Measurements from ENCODE around the gene KRI1. TPM values are rescaled to one million over a fixed set of nuclear protein-coding genes. Genes with fewer than 3 reads are reported as not detected.
A peak's percentile ranks its signal among the peaks of the same experiment; 100 is the strongest.

Gene KRI1
- total and polyA plus RNA-seq, 2 experiments from 2014 or later = 23.8 to 43.2 TPM

DNA sequence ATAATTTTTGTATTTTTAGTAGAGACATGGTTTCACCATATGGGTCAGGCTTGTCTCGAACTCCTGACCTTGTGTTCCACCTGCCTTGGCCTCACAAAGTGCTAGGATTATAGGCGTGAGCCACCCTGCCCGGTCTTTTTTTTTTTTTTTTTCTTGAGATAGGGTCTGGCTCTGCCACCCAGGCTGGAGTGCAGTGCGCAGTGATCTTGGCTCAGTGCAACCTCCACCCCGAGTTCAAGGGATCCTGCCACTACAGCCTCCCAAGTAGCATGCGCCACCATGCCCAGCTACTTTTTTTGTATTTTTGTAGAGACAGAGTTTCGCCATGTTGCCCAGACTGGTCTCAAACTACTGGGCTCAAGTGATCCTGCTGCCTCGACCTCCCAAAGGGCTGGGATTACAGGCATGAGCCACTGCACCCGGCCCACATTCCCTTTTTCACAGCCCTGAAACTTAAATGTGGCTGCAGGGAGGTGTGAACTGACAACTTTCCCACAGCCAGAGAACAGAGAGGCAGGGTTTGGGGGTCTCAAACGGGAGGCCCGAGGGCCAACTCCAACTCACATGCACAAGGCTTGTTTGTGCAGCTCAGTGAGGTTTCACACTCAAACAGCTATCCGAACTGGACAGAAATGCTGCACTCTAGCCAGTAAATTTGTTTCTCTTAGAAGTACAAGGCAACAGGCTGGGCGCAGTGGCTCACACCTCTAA lies 44.2 kb downstream of the KRI1 start:
- H3K27me3 Mint-ChIP-seq (ENCODE audit: insufficient read depth, low read depth, poor library complexity) = peaks cover 27% of the 10 kb centered on the region

More for the DNA sequence above, 44.2 kb downstream of the KRI1 start:
- TF ChIP-seq EZH2phosphoT487 (IDR thresholded peaks at IDR 0.05; ENCODE audit: unreplicated experiment) (no peak), POLR2AphosphoS5 (IDR thresholded peaks at IDR 0.05; ENCODE audit: low read depth) (no peak), NANOG (IDR thresholded peaks at IDR 0.05; ENCODE audit: borderline replicate concordance) (no peak), EZH2 (IDR thresholded peaks at IDR 0.05; ENCODE audit: low read depth, unreplicated experiment) (no peak), JUNB (IDR thresholded peaks at IDR 0.05; ENCODE audit: unreplicated experiment) (no peak), ZNF331 (CRISPR knock-in tag; IDR thresholded peaks at IDR 0.05; ENCODE audit: low read depth) (no peak), CREB1 (CRISPR knock-in tag; IDR thresholded peaks at IDR 0.05; ENCODE audit: low read depth) (no peak), STAT1 (IDR thresholded peaks at IDR 0.05; ENCODE audit: unreplicated experiment) (no peak), ZNF114 (CRISPR knock-in tag; IDR thresholded peaks at IDR 0.05) (no peak)
- TF ChIP-seq, protein P1, sequence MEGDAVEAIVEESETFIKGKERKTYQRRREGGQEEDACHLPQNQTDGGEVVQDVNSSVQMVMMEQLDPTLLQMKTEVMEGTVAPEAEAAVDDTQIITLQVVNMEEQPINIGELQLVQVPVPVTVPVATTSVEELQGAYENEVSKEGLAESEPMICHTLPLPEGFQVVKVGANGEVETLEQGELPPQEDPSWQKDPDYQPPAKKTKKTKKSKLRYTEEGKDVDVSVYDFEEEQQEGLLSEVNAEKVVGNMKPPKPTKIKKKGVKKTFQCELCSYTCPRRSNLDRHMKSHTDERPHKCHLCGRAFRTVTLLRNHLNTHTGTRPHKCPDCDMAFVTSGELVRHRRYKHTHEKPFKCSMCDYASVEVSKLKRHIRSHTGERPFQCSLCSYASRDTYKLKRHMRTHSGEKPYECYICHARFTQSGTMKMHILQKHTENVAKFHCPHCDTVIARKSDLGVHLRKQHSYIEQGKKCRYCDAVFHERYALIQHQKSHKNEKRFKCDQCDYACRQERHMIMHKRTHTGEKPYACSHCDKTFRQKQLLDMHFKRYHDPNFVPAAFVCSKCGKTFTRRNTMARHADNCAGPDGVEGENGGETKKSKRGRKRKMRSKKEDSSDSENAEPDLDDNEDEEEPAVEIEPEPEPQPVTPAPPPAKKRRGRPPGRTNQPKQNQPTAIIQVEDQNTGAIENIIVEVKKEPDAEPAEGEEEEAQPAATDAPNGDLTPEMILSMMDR (conservative IDR thresholded peaks at IDR 0.05; ENCODE audit: low read depth in 2 of 2) = no peak
- TF ChIP-seq, protein P2, sequence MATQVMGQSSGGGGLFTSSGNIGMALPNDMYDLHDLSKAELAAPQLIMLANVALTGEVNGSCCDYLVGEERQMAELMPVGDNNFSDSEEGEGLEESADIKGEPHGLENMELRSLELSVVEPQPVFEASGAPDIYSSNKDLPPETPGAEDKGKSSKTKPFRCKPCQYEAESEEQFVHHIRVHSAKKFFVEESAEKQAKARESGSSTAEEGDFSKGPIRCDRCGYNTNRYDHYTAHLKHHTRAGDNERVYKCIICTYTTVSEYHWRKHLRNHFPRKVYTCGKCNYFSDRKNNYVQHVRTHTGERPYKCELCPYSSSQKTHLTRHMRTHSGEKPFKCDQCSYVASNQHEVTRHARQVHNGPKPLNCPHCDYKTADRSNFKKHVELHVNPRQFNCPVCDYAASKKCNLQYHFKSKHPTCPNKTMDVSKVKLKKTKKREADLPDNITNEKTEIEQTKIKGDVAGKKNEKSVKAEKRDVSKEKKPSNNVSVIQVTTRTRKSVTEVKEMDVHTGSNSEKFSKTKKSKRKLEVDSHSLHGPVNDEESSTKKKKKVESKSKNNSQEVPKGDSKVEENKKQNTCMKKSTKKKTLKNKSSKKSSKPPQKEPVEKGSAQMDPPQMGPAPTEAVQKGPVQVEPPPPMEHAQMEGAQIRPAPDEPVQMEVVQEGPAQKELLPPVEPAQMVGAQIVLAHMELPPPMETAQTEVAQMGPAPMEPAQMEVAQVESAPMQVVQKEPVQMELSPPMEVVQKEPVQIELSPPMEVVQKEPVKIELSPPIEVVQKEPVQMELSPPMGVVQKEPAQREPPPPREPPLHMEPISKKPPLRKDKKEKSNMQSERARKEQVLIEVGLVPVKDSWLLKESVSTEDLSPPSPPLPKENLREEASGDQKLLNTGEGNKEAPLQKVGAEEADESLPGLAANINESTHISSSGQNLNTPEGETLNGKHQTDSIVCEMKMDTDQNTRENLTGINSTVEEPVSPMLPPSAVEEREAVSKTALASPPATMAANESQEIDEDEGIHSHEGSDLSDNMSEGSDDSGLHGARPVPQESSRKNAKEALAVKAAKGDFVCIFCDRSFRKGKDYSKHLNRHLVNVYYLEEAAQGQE (IDR thresholded peaks at IDR 0.05; ENCODE audit: unreplicated experiment) = no peak
- TF ChIP-seq, protein P3, sequence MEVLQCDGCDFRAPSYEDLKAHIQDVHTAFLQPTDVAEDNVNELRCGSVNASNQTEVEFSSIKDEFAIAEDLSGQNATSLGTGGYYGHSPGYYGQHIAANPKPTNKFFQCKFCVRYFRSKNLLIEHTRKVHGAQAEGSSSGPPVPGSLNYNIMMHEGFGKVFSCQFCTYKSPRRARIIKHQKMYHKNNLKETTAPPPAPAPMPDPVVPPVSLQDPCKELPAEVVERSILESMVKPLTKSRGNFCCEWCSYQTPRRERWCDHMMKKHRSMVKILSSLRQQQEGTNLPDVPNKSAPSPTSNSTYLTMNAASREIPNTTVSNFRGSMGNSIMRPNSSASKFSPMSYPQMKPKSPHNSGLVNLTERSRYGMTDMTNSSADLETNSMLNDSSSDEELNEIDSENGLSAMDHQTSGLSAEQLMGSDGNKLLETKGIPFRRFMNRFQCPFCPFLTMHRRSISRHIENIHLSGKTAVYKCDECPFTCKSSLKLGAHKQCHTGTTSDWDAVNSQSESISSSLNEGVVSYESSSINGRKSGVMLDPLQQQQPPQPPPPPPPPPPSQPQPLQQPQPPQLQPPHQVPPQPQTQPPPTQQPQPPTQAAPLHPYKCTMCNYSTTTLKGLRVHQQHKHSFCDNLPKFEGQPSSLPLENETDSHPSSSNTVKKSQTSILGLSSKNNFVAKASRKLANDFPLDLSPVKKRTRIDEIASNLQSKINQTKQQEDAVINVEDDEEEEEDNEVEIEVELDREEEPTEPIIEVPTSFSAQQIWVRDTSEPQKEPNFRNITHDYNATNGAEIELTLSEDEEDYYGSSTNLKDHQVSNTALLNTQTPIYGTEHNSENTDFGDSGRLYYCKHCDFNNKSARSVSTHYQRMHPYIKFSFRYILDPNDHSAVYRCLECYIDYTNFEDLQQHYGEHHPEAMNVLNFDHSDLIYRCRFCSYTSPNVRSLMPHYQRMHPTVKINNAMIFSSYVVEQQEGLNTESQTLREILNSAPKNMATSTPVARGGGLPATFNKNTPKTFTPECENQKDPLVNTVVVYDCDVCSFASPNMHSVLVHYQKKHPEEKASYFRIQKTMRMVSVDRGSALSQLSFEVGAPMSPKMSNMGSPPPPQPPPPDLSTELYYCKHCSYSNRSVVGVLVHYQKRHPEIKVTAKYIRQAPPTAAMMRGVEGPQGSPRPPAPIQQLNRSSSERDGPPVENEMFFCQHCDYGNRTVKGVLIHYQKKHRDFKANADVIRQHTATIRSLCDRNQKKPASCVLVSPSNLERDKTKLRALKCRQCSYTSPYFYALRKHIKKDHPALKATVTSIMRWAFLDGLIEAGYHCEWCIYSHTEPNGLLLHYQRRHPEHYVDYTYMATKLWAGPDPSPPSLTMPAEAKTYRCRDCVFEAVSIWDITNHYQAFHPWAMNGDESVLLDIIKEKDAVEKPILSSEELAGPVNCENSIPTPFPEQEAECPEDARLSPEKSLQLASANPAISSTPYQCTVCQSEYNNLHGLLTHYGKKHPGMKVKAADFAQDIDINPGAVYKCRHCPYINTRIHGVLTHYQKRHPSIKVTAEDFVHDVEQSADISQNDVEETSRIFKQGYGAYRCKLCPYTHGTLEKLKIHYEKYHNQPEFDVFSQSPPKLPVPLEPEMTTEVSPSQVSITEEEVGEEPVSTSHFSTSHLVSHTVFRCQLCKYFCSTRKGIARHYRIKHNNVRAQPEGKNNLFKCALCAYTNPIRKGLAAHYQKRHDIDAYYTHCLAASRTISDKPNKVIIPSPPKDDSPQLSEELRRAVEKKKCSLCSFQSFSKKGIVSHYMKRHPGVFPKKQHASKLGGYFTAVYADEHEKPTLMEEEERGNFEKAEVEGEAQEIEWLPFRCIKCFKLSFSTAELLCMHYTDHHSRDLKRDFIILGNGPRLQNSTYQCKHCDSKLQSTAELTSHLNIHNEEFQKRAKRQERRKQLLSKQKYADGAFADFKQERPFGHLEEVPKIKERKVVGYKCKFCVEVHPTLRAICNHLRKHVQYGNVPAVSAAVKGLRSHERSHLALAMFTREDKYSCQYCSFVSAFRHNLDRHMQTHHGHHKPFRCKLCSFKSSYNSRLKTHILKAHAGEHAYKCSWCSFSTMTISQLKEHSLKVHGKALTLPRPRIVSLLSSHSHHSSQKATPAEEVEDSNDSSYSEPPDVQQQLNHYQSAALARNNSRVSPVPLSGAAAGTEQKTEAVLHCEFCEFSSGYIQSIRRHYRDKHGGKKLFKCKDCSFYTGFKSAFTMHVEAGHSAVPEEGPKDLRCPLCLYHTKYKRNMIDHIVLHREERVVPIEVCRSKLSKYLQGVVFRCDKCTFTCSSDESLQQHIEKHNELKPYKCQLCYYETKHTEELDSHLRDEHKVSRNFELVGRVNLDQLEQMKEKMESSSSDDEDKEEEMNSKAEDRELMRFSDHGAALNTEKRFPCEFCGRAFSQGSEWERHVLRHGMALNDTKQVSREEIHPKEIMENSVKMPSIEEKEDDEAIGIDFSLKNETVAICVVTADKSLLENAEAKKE (CRISPR knock-in tag; IDR thresholded peaks at IDR 0.05) = no peak
- TF ChIP-seq, protein P4, sequence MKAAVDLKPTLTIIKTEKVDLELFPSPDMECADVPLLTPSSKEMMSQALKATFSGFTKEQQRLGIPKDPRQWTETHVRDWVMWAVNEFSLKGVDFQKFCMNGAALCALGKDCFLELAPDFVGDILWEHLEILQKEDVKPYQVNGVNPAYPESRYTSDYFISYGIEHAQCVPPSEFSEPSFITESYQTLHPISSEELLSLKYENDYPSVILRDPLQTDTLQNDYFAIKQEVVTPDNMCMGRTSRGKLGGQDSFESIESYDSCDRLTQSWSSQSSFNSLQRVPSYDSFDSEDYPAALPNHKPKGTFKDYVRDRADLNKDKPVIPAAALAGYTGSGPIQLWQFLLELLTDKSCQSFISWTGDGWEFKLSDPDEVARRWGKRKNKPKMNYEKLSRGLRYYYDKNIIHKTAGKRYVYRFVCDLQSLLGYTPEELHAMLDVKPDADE (IDR thresholded peaks at IDR 0.05) = no peak
- Histone ChIP-seq H3K27ac (ENCODE audit: low read depth) (no peak overlapping the region), H3K36me3 (ENCODE audit: insufficient read depth) (no peaks in the 10 kb centered on the region), H3K9me2 (ENCODE audit: insufficient read depth) (no peaks in the 10 kb centered on the region), H3K4me2 (no peak overlapping the region), H3F3A (replicated peaks; ENCODE audit: low read depth) (peaks cover 11% of the 10 kb centered on the region; the same call in 1 of the 2 replicates), H3K4me3 (no peak overlapping the region), H2AFZ (peak overlapping the region; percentile 63; the same call in 1 of the 2 replicates), H4K20me1 (replicated peaks; ENCODE audit: insufficient read depth) (no peaks in the 10 kb centered on the region), H3K4me1 (ENCODE audit: insufficient read depth) (peaks cover 10% of the 10 kb centered on the region), H3K27me3 (ENCODE audit: insufficient read depth) (peaks cover 37% of the 10 kb centered on the region), H3K79me2 (replicated peaks; ENCODE audit: insufficient read depth) (no peaks in the 10 kb centered on the region)
- Mint-ChIP-seq H3K36me3 (ENCODE audit: low read depth) (no peaks in the 10 kb centered on the region; the same call in 2 of the 3 replicates), H3K9me3 (no peaks in the 10 kb centered on the region; the same call in 2 of the 3 replicates), H3K4me3 (no peak overlapping the region), H3K27ac (no peak overlapping the region), H3K4me1 (peaks cover 21% of the 10 kb centered on the region)
- ATAC-seq (no peak), DNase-seq (ENCODE audit: low spot score) (no peak)

Measured in GM23338 (cell line).